Activated effector memory CD4-positive, alpha-beta T cell treated with Interleukin-2 at 50 U/mL for 16 hours (primary cell): ENCODE measurements around the gene MPRIP.

Experiments used
- DNase-seq: peaks from one replicate; pipeline ENCODE4 v3.0.0-alpha.2; 2020

MPRIP gene

GRCh38 chr17:17111401-17112393, 69.4 kb downstream of the MPRIP start:
- DNase-seq, result no peak

- DNase-seq, result no peak
These were observed 70.5 kb downstream of the MPRIP start for GRCh38 chr17:17112628-17113200.

- no peak for DNase-seq
These were observed 72.5 kb downstream of the MPRIP start for GRCh38 chr17:17114592-17115225.

- no peak for DNase-seq
These were observed 73.4 kb downstream of the MPRIP start for GRCh38 chr17:17115620-17116019.

GRCh38 chr17:17116406-17116805, 74.1 kb downstream of the MPRIP start:
- no peak for DNase-seq

- DNase-seq, result no peak
These were observed 75.7 kb downstream of the MPRIP start for GRCh38 chr17:17117923-17118322.

- DNase-seq, result no peak
These were observed 76.1 kb downstream of the MPRIP start for GRCh38 chr17:17118399-17118798.

- DNase-seq, result no peak
These were observed 76.8 kb downstream of the MPRIP start for GRCh38 chr17:17119106-17119505.

- peak; percentile 62 for DNase-seq
These were observed 77.3 kb downstream of the MPRIP start for GRCh38 chr17:17119533-17119932.

- DNase-seq, result no peak
These were observed 78.0 kb downstream of the MPRIP start for GRCh38 chr17:17120294-17120693.

- no peak for DNase-seq
These were observed 78.4 kb downstream of the MPRIP start for GRCh38 chr17:17120701-17121100.

- no peak for DNase-seq
These were observed 78.9 kb downstream of the MPRIP start for GRCh38 chr17:17121162-17121561.

GRCh38 chr17:17122781-17123483, 80.7 kb downstream of the MPRIP start:
- no peak for DNase-seq

- DNase-seq, result no peak
These were observed 82.1 kb downstream of the MPRIP start for GRCh38 chr17:17124341-17124740.

- DNase-seq, result peak; percentile 23
These were observed 83.2 kb downstream of the MPRIP start for GRCh38 chr17:17125136-17126084.

GRCh38 chr17:17126131-17127110, 84.2 kb downstream of the MPRIP start:
- DNase-seq, result no peak

- DNase-seq, result no peak
These were observed 84.9 kb downstream of the MPRIP start for GRCh38 chr17:17127156-17127555.

GRCh38 chr17:17127730-17128291, 85.6 kb downstream of the MPRIP start:
- no peak for DNase-seq

- no peak for DNase-seq
These were observed 86.3 kb downstream of the MPRIP start for GRCh38 chr17:17128476-17129075.

GRCh38 chr17:17129466-17129865, 87.2 kb downstream of the MPRIP start:
- DNase-seq, result no peak
